GM18858 (cell line): ENCODE measurements around the gene OR5W2.
"Not testable (repeated sequence)": the region's sequence is repeated elsewhere in the genome, so short reads cannot be mapped to it uniquely, and the experiment has no call there.

Experiments used
- ATAC-seq: cut with Tn5 transposase; IDR thresholded peaks from one replicate; pipeline ENCODE4 v1.9.1; 2021; ENCODE audit not compliant: unreplicated experiment

Gene OR5W2

GRCh38 chr11:55914482-55914881 is at the start of gene OR5W2:
Gene OR5W2 (minus strand): TSS chr11:55914582. CDS start chr11:55914582, 0 bp downstream.
- no peak for ATAC-seq

- no peak for ATAC-seq
Observed at GRCh38 chr11:55956521-55956920, 42.1 kb upstream of the OR5W2 start.

GRCh38 chr11:55949330-55949729 is 34.9 kb upstream of the OR5W2 start:
- no peak for ATAC-seq

DNA sequence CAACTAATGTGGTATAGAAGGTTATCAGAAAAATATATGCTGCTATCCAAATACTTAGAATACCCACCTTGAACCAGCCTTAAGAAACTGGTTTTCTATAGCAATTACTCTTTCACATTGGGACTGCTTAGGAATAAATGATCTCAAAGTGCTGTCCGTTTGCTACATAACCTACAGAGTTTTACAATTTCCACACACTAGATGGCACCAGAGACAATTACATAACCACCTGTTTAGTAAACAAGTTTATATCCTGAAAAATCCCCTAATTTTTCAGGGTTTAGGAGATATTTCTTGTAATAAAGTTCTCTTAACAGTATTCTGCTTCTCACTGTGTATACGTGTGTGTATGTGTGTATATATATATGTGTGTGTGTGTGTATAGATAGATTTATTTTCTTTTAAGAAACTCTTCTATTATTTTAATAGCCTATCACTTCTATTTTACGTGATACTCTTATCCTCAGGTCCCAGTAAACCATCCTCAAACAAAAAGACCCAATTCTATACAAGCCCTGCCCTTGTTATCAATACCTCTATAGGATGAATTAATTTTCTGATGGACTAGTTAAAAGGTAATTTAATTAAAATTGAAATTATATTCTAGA is 28.5 kb upstream of the OR5W2 start:
- peak; percentile 88 for ATAC-seq

DNA sequence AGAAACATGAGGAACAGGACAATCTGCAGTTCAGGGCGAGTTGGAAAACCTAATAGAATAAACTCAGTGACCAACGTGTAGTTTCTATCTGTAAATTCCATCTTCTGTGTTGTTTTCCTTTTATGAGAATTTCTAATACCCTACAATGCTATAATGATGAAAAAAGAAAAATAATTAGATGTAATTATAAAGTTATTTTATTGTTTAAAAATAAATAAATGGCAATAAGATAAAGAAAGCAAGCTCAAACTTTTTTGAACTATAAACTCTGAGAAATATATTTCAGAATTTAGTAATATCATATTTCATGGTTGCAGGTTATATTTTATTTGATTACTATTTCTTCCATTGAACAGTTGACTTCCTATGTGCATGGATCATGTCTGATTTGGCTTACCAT is 21.9 kb upstream of the OR5W2 start, which contains the start of gene OR5I1:
OR5I1 (minus strand) TSS at position 101 of the 400 bp plus-strand sequence; CDS start at position 101, 0 bp downstream.
- no peak for ATAC-seq

GRCh38 chr11:55920537-55920936 is 6.2 kb upstream of the OR5W2 start:
- no peak for ATAC-seq

DNA sequence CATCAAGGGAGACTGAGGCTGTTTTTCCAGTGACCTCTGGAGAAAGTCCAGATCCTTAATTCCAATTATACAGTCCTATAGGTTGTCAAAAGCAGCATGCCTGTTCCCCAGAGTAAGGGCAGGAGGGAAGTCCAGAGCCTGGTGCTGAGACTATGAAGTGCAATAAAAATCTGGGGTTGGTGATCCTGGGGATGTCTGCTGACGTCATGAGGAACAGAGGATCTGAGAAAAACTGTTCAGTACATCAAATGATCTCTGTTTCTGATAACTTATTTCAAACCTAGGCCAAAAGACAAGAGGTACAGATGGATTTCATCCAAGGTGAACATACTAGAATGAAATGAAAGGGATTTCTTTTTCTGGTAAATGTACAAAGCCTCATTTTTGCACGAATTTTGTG is 12.1 kb downstream of the OR5W2 start:
- ATAC-seq = no peak

GRCh38 chr11:55895216-55895615 is 19.2 kb downstream of the OR5W2 start:
- ATAC-seq = no peak

- not testable (repeated sequence) for ATAC-seq
Observed at GRCh38 chr11:55885481-55885880, 28.9 kb downstream of the OR5W2 start.

- not testable (repeated sequence) for ATAC-seq
Observed at GRCh38 chr11:55884995-55885394, 29.4 kb downstream of the OR5W2 start.

DNA sequence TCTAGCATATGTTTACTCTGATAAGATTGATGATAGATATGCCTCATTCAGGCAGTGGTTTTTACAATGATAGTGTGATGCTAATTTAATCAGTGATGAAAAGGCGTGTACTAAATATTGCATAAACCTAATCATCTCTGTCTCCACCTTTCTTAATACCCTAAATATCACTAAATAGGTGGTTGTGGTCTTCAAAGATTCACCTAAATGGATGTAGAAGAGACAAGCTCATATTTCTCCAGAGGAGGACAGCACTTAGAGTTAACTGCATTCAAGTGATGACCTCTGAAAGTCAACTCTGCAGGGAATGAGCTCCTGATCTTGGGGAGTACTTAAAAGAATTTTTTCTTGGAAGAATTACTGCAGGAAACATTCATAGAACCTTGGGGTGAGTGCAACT is 31.4 kb downstream of the OR5W2 start, which contains the start of gene TRIM51:
TRIM51 (plus strand) TSS at position 301 of the 400 bp plus-strand sequence. CDS start 2,132 bp downstream, outside the sequence.
- ATAC-seq = not testable (repeated sequence)

GRCh38 chr11:55873146-55873545 is 41.2 kb downstream of the OR5W2 start:
- ATAC-seq = not testable (repeated sequence)

- ATAC-seq = not testable (repeated sequence)
Observed at GRCh38 chr11:55872731-55873130, 41.7 kb downstream of the OR5W2 start.

DNA sequence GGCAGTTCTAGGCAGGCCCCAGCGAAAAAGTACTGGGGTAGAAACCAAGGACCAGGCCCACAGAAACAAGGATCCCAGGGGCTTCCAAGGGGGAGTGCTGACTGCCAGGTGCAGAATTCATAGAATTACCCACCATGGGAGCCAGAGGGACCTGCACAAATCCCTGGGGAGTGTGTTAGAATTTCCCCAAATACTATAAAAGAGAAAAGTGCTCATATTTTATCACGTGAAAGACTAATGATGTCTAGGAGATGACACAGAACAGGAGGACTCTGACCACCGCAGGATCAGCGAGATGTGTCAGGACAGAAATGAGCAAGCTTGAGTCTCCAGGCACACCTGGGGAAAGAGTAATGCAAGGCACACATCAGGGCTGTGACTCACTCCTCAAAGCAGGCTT is 47.0 kb downstream of the OR5W2 start:
- not testable (repeated sequence) for ATAC-seq
